Stimulated activated CD4-positive, alpha-beta T cell treated with anti-CD3 and anti-CD28 coated beads, Interleukin-12 subunit alpha, Interleukin-12 subunit beta, amount 100 ng/mL, for 4 hours (primary cell): ENCODE results near the gene C1QC.
A peak's percentile ranks its signal among the peaks of the same experiment; 100 is the strongest.

Source experiments
- DNase-seq: peaks from one replicate; pipeline ENCODE4 v3.0.0-alpha.2; 2020

C1QC gene

GRCh38 chr1:22619798-22620197, 23.6 kb upstream of the C1QC start:
- no peak for DNase-seq

DNA sequence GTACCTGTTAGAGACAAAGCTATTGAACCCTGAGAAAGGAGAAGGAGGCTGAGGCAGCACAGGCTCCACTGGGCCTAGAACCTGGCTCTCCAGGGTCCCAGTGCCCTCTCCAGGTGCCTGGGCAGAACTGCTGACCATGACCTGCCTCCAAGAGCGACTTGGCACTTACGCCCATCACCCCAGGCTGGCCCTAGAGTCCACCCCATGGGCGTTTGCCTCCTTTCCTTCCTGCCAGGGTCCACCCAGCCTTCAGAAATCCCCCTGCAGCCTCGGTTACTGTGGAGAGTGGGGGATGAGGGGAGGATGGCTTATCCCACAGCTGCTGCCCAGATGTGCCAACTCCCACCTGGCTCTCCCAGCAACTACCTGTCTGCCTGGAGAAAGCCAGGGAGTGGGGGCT, 21.7 kb upstream of the C1QC start:
- DNase-seq: no peak

DNA sequence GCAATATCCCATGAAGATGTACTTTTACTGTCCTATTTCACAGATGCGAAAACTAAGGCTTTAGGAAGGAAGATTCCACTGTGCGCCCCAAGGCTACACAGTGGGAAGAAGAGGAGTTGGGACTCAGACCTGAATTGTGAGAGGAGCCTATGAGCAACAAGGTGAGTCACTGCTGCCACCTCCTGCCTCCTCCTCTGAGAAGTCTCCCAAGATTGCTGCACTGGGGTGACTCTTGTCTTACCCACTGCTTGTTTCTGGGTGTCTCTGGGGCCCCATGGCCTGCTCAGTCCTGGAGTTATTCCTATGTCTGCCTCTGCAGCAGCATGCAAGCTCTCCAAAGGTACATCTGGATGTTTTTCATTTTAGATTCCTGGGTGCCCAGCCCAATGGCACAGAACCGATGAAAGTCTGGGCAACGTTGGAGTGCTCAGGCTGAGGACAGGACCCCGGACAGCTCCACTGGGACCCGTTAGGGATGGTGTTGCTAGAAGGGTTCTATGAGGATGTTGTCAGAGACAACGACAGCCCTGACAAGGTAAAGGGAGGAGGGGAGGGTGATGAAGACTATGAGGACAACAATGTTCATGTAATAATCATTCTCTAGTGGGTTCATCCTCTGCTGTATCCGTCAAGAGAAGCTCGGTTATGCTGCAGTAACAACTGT, 18.0 kb upstream of the C1QC start:
- no peak for DNase-seq

DNA sequence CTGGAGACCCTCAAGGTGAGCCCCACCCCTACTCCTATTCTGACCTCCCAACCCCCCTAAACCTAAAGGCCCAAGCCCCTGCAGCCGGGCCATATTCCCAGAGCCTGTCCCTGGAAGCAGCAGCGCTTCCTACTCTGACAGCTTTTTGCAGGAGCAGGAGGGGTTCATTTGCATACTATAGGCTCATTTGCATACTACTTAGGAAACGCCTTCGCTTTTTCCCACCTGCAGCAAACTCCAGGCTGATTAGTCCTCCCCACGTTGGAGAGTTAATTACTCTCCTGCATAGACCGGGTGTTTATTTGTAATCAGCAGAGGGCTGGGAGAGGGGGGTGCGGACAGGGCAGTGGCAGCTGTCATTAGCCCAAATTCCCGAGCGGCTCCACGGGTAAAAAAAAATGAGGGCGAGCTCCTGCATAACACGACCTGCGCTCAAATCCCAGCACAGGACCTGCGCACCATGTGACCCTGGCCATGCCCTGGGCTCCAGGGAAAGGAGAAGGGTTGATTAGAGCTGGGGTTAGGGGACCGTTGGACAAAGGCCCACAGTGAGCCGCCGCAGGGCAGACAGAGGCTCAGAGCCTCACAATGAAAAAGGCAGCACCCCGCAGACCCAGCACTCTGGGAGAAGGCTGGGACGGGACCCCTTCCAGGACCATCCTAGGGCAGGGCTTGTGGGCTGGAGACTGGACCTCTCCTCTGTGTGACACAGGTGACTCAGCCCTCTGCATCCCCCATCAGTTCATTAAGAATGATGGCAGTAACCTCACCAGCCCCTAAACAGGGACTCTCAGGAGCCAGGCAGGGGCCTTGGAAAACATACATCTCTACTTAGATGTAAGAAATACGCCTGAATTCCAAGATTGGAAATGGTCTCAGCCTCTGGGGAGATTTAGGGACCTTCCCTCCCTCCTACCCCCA, 16.9 kb upstream of the C1QC start:
- no peak for DNase-seq

DNA sequence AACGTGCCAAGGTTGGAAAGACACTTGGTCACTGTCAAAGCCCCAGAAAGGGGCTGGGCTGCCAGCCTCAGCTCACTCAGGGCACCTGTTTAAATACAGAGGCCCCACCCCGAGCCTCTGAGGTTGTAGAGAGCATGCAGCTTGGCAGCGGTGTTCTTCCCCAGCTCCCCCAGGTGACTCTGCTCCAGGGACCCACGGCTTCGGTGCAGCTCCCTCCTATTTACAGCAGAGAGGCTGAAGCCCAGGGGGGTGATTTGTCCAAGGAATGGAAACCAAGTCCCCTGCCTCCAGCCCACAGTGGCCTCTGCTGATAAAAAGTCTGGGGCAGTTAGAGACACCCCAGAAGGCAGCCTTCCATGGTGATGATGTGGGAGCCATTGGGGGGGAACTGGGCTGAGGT, 16.1 kb upstream of the C1QC start:
- no peak for DNase-seq

DNA sequence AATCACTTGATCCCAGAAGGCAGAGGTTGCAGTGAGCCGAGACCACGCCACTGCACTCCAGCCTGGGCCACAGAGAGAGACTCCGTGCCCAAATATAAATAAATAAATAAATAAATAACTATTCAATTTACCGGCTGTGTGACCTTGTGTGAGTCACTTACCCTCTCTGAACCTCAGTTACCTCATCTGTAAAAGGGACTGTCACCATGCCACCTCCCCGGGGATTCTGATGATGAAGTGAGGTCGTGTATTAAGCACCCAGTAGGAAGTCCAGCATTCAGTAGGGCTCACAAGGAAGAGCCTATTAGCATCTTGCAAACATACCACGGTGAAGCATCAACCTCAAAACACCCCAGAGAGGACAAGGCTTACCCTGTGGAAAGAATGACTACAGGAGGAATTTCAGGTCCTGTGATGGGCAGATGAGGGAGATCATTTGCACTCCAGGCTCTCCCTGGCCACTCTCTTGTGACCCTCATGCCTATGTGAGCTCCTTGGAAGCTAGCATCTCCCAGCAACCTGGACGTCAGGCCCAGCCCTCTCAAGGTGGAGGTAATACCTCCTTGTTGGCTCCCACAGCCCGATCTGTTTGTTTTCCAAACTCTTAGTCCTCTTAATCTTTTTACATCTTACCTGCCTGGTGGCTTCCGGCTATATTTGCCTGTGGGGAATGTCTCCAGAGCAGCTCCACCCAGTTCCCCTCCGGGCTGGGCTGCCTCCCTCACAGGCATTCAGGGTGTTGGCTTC, 14.6 kb upstream of the C1QC start:
- no peak for DNase-seq

GRCh38 chr1:22629886-22630285, 13.5 kb upstream of the C1QC start:
- no peak for DNase-seq

GRCh38 chr1:22633697-22634463, 9.6 kb upstream of the C1QC start:
- DNase-seq: no peak

- no peak for DNase-seq
Observed at GRCh38 chr1:22635436-22635835, 8.0 kb upstream of the C1QC start.

GRCh38 chr1:22636353-22636752, 7.1 kb upstream of the C1QC start, which contains the start of gene C1QA:
Gene C1QA, plus strand, starts transcription at chr1:22636628. Its CDS starts 989 bp downstream, at chr1:22637617.
- no peak for DNase-seq

- no peak for DNase-seq
Observed at GRCh38 chr1:22636927-22637326, 6.5 kb upstream of the C1QC start.

GRCh38 chr1:22637907-22638445, 5.5 kb upstream of the C1QC start:
- no peak for DNase-seq

DNA sequence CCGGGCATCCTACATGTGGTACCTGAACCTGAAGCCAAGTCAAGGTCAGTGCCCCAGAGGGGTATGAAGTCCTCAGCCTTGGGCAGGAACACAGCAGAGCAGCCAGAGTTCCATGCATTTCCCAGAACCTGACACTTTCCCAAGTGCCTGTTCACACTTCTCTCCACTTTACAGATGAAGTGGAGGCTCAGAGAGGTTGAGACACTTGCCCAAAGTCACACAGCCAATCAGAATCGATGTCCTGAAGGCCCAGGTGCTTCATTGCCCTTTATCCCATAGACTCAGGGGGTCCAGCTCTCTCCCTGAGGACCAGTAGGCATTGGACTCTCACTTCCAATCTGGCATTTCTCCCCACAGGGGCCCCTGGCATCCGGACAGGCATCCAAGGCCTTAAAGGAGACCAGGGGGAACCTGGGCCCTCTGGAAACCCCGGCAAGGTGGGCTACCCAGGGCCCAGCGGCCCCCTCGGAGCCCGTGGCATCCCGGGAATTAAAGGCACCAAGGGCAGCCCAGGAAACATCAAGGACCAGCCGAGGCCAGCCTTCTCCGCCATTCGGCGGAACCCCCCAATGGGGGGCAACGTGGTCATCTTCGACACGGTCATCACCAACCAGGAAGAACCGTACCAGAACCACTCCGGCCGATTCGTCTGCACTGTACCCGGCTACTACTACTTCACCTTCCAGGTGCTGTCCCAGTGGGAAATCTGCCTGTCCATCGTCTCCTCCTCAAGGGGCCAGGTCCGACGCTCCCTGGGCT, 4.8 kb upstream of the C1QC start:
- no peak for DNase-seq

GRCh38 chr1:22639286-22639685, 4.1 kb upstream of the C1QC start:
- no peak for DNase-seq

- DNase-seq: no peak
Observed at GRCh38 chr1:22641247-22641646, 2.2 kb upstream of the C1QC start.

- peak; percentile 72 for DNase-seq
Observed at GRCh38 chr1:22641906-22642636, 1.4 kb upstream of the C1QC start.

DNA sequence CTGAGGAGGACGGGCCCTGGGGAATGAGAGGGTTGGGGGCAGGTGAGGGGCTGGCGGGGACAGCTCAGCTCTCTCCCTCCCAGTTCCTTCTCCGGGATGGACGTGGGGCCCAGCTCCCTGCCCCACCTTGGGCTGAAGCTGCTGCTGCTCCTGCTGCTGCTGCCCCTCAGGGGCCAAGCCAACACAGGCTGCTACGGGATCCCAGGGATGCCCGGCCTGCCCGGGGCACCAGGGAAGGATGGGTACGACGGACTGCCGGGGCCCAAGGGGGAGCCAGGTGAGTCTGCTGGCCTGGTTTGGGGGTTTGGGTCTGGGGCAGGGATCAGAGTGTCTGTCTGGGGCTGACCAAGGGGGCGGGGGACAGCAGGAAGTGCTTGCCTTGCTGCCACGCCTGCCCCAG, 495 bp downstream of the C1QC start:
- no peak for DNase-seq

- no peak for DNase-seq
Observed at GRCh38 chr1:22645931-22646330, 2.5 kb downstream of the C1QC start.

DNA sequence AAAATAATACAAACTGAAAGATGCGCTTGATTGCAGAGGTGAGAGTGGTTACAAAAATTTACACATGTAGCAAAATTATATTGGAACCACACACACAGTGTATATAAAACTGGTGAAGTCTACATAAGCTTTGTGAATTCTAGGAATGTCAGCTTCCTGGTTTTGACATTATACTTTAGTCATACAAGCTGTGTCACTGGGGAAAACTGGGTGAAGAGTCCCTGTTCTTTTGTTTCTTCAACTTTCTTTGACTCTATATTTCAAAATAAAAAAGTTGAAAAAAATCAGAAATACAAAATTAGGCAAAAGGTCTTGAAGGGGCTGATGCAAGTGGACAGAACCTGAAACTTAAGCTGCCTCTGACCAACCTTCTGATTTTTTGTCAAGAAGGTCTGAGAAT, 3.0 kb downstream of the C1QC start:
- no peak for DNase-seq

DNA sequence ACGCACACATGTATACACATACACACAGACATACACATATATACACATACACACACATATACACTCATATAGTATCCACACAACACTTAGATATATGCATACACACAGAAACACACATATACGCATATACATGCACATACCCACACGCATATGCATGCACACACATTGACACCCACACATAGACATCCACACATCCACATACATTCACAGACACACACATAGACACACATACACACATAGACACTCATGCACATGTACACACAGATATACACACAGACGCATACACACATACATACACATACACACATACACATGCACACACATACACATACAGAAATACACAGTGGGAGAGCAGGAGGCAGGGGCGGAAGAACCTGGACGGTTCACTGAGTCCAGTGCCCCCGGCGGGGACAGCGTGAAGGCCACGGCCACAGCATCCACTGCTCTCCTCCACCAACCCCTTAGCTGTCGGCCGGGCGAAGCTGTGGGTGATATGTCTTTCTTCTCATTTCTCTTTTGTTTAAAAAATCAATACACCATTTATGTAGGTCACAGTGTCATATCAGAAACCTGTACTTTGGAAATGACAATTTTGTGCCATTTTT, 6.8 kb downstream of the C1QC start:
- no peak for DNase-seq
